Ascending aorta (tissue), 2 donors: ENCODE data around the gene MYO3B. TPM values are rescaled to one million over a fixed set of nuclear protein-coding genes. Genes with fewer than 3 reads are reported as not detected.
"Not testable (repeated sequence)": the region's sequence is repeated elsewhere in the genome, so short reads cannot be mapped to it uniquely, and the experiment has no call there.

Experiments used
- DNase-seq, 2 donors: peaks; one replicate each; pipeline ENCODE4 v3.0.0-alpha.2; 2019; ENCODE audit warnings: low spot score in 2 of 2
- H3K27ac ChIP-seq, 2 donors: fragments of 200-600 bp; sonication (generic); one replicate each; pipeline ENCODE4 v1.5.1; 2016 to 2017; ENCODE audit warnings: mild to moderate bottlenecking in 1 of 2
- H3K27me3 ChIP-seq: fragments of 200-600 bp; sonication (generic); one replicate; pipeline ENCODE4 v1.5.1; 2017
- H3K36me3 ChIP-seq, 2 donors: fragments of 200-600 bp; sonication (generic); one replicate each; pipeline ENCODE4 v1.5.1; 2016
- H3K4me1 ChIP-seq, 2 donors: fragments of 200-600 bp; sonication (generic); one replicate each; pipeline ENCODE4 v1.5.1; 2016 to 2017; ENCODE audit warnings: mild to moderate bottlenecking in 1 of 2
- H3K4me3 ChIP-seq, 2 donors: fragments of 200-600 bp; sonication (generic); one replicate each; pipeline ENCODE4 v1.5.1; 2016 to 2017; ENCODE audit warnings: mild to moderate bottlenecking in 1 of 2
- H3K9me3 ChIP-seq, 2 donors: fragments of 200-600 bp; sonication (generic); one replicate each; pipeline ENCODE4 v1.5.1; 2016
- CTCF ChIP-seq, 3 experiments: fragments of 200-600 bp in 2 of 3; fragments of 450-650 bp in 1 of 3; sonication (generic) in 2 of 3; IDR thresholded peaks; one replicate each; pipeline ENCODE4 v1.5.1; 2016 to 2019; ENCODE audit warnings: antibody characterized with exemption in 3 of 3, mild to moderate bottlenecking in 1 of 3, moderate library complexity in 1 of 3
- intact Hi-C: fragments of 100-400 bp; cut with DNase I; formaldehyde crosslinking; loops from one replicate; pipeline ENCODE4 v1.15.1; 2023
- total RNA-seq: library from RNA; depleted of rRNA; stranded (reverse); fragments of >200 nt; gene quantifications from one replicate; pipeline ENCODE4 v1.1.0, GENCODE V29; 2016

MYO3B gene
- total RNA-seq, 1 donor from 2014 or later: not detected

DNA sequence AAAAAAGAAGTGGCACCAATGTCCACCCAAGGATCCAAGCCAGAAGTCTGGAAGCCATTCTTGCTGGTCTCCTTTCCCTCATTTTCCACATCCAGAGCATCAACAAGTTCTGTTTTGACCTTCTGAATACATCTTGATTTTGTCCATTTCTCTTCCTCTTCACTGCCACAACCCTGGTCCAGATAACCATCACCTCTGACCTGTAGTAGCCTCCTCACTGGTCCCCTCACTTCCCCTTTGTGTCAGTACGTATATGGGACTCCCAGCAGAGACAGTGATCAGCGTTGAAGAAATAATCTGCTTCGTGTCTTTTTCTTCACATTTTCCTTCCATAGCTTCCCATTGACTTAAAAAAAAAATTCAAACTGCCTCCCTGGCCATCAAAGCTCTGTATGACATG is 427.9 kb downstream of the MYO3B start:
- no peaks in the 10 kb centered on the region for H3K27me3 ChIP-seq
- DNase-seq: no peak
- no peaks in the 10 kb centered on the region for H3K4me1 ChIP-seq
- intact Hi-C loops: no loop called here
- no peak overlapping the region for H3K4me3 ChIP-seq
- H3K36me3 ChIP-seq: no peaks in the 10 kb centered on the region
- no peaks in the 10 kb centered on the region for H3K9me3 ChIP-seq
- no peak overlapping the region for H3K27ac ChIP-seq
- TF ChIP-seq CTCF (IDR thresholded peaks at IDR 0.05): no peak

GRCh38 chr2:170607171-170607570 is 429.2 kb downstream of the MYO3B start:
- H3K4me3 ChIP-seq: no peak overlapping the region
- H3K36me3 ChIP-seq: no peaks in the 10 kb centered on the region
- H3K4me1 ChIP-seq: no peaks in the 10 kb centered on the region
- H3K27me3 ChIP-seq: no peaks in the 10 kb centered on the region
- TF ChIP-seq CTCF (IDR thresholded peaks at IDR 0.05): no peak
- intact Hi-C loops: no loop called here
- no peak overlapping the region for H3K27ac ChIP-seq
- no peaks in the 10 kb centered on the region for H3K9me3 ChIP-seq
- no peak for DNase-seq

GRCh38 chr2:170610615-170611014 is 432.7 kb downstream of the MYO3B start:
- Histone ChIP-seq H3K4me1 (no peaks in the 10 kb centered on the region), H3K36me3 (no peaks in the 10 kb centered on the region), H3K9me3 (no peaks in the 10 kb centered on the region), H3K27ac (no peak overlapping the region), H3K27me3 (no peaks in the 10 kb centered on the region), H3K4me3 (no peak overlapping the region)
- intact Hi-C loops: no loop called here
- TF ChIP-seq CTCF (IDR thresholded peaks at IDR 0.05): no peak
- DNase-seq: no peak

- intact Hi-C loops, H3K27ac ChIP-seq, H3K36me3 ChIP-seq, H3K4me3 ChIP-seq, H3K9me3 ChIP-seq, H3K27me3 ChIP-seq, DNase-seq, H3K4me1 ChIP-seq: not testable (repeated sequence)
These were observed 441.0 kb downstream of the MYO3B start for GRCh38 chr2:170618948-170619347.

DNA sequence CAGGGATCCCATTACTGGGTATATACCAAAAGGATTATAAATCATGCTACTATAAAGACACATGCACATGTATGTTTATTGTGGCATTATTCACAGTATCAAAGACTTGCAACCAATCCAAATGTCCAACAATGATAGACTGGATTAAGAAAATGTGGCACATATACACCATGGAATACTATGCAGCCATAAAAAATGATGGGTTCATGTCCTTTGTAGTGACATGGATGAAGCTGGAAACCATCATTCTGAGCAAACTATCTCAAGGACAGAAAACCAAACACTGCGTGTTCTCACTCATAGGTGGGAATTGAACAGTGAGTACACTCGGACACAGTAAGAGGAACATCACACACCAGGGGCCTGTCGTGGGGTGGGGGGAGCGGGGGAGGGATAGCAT is 457.1 kb downstream of the MYO3B start:
- H3K4me3 ChIP-seq, H3K4me1 ChIP-seq, H3K36me3 ChIP-seq, H3K9me3 ChIP-seq, H3K27ac ChIP-seq, H3K27me3 ChIP-seq, DNase-seq, intact Hi-C loops: not testable (repeated sequence)

DNA sequence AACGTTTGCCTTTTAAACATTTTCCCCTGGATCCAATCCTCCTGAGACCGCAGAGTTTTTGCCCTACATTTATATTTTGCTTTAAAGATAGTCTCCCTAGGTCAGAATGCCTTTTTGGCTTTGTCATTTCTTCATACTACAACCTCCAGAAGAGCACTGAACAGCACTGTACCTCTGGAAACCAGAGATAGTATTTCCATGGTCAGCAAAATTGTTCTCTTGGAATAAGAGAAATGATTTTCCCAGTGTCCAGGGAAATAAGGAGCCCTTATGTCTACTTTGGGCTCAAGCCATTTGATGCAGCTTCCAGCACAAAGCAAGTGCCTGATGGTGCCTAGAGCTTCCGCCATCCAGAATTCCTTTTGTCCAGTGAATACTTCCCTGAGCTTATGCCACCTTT is 461.7 kb downstream of the MYO3B start:
- intact Hi-C loops: no loop called here
- no peak for TF ChIP-seq CTCF (IDR thresholded peaks at IDR 0.05)
- Histone ChIP-seq H3K4me1 (no peaks in the 10 kb centered on the region), H3K4me3 (no peak overlapping the region), H3K36me3 (no peaks in the 10 kb centered on the region), H3K27ac (no peak overlapping the region), H3K9me3 (no peaks in the 10 kb centered on the region), H3K27me3 (no peaks in the 10 kb centered on the region)
- DNase-seq: no peak

- TF ChIP-seq CTCF (IDR thresholded peaks at IDR 0.05): no peak
- intact Hi-C loops: no loop called here
- DNase-seq: no peak
- H3K27ac ChIP-seq: no peak overlapping the region
- H3K36me3 ChIP-seq: no peaks in the 10 kb centered on the region
- no peak overlapping the region for H3K4me3 ChIP-seq
- no peaks in the 10 kb centered on the region for H3K9me3 ChIP-seq
- no peaks in the 10 kb centered on the region for H3K4me1 ChIP-seq
- H3K27me3 ChIP-seq: no peaks in the 10 kb centered on the region
These were observed 464.0 kb downstream of the MYO3B start for GRCh38 chr2:170641961-170642360.
